B cell (primary cell): ENCODE measurements around the gene STK33.

ENCODE experiments used
- CTCF ChIP-seq: fragments of 200-600 bp; IDR thresholded peaks from one replicate; pipeline ENCODE4 v1.8.0; 2022; ENCODE audit warnings: antibody characterized with exemption, mild to moderate bottlenecking
- EZH2 ChIP-seq: IDR thresholded peaks from 2 replicates; pipeline ENCODE4 v1.6.1; 2012; ENCODE audit warnings: borderline replicate concordance, low read depth, mild to moderate bottlenecking, moderate library complexity, low read length; ENCODE audit not compliant: insufficient read depth, poor library complexity, severe bottlenecking

GRCh38 chr11:8523396-8523795 lies 70.6 kb downstream of the STK33 start:
- TF ChIP-seq EZH2 (no peak), CTCF (no peak)
